HCT116 (cell line): ENCODE data around the gene IL32. TPM values are rescaled to one million over a fixed set of nuclear protein-coding genes. Genes with fewer than 3 reads are reported as not detected.
"Not testable (repeated sequence)": the region's sequence is repeated elsewhere in the genome, so short reads cannot be mapped to it uniquely, and the experiment has no call there.

Source experiments
- ATAC-seq: fragments of 200-7000 bp; cut with Tn5 transposase; 2 replicates; pipeline ENCODE4 v1.9.1; 2020; ENCODE audit warnings: mild to moderate bottlenecking, moderate library complexity
- BruUV-seq: library from RNA; stranded (reverse); fragments of 400-500 nt; replicated peaks from 2 replicates; lab custom pipeline; 2021; lab: Mats Ljungman, UMichigan
- CTCF ChIA-PET: fragments of 300-600 bp; sonication (Branson Sonifier 250); formaldehyde crosslinking; loops from one replicate; lab custom pipeline; 2021; ENCODE audit warnings: antibody characterized with exemption; lab: Charles Lee
- POLR2A ChIA-PET: fragments of 300-600, 350-600 bp; sonication (Branson Sonifier 250); formaldehyde crosslinking; loops from one replicate; lab custom pipeline; 2021; ENCODE audit warnings: antibody characterized with exemption; lab: Charles Lee
- RAD21 ChIA-PET, 2 experiments: fragments of 300-600 bp; sonication (Branson Sonifier 250); formaldehyde crosslinking; loops; one replicate each; lab custom pipeline; 2023; ENCODE audit warnings: low total read pairs in 2 of 2; ENCODE audit not compliant: uncharacterized antibody in 2 of 2, unreplicated experiment in 2 of 2, low non-redundant PET in 1 of 2; lab: Charles Lee
- DNase-seq: peaks from one replicate; pipeline ENCODE4 v3.0.0-alpha.2; 2010; ENCODE audit warnings: low read depth, low spot score
- H2AFZ ChIP-seq: fragments of 200-600 bp; shearing (Covaris generic), sonication (generic); 2 replicates; pipeline ENCODE4 v1.6.1; 2017; ENCODE audit warnings: low read depth, mixed run types, mixed read lengths, antibody characterized with exemption, low read length; ENCODE audit not compliant: poor library complexity, severe bottlenecking
- H3K27ac ChIP-seq: 2 replicates; pipeline ENCODE4 v1.5.1; 2012; ENCODE audit warnings: low read depth, low read length
- H3K27me3 ChIP-seq: fragments of 200-600 bp; sonication (generic); 2 replicates; pipeline ENCODE4 v1.6.1; 2016; ENCODE audit warnings: mixed run types, low read length, mixed read lengths; ENCODE audit not compliant: insufficient read depth
- H3K36me3 ChIP-seq, 2 experiments: fragments of 200-500 bp in 1 of 2; fragments of 200-600 bp in 1 of 2; sonication (Bioruptor generic) in 1 of 2; sonication (generic) in 1 of 2; 2 replicates each; pipeline versions ENCODE4 v1.5.1 to v1.6.1; 2014 to 2016; ENCODE audit warnings: low read length in 2 of 2, inconsistent platforms in 1 of 2, mixed read lengths in 1 of 2, mixed run types in 1 of 2; ENCODE audit not compliant: insufficient read depth in 2 of 2, control insufficient read depth in 1 of 2
- H3K4me1 ChIP-seq, 2 experiments: fragments of 200-600 bp in 1 of 2; sonication (generic) in 1 of 2; 2 replicates each; pipeline versions ENCODE4 v1.5.1 to v1.6.1; 2012 to 2017; ENCODE audit warnings: low read length in 2 of 2, inconsistent platforms in 1 of 2, mild to moderate bottlenecking in 1 of 2, mixed read lengths in 1 of 2, mixed run types in 1 of 2, moderate library complexity in 1 of 2; ENCODE audit not compliant: insufficient read depth in 2 of 2, control insufficient read depth in 1 of 2
- H3K4me2 ChIP-seq: fragments of 200-600 bp; sonication (generic); 2 replicates; pipeline ENCODE4 v1.6.1; 2017; ENCODE audit warnings: mixed run types, low read length, mixed read lengths
- H3K4me3 ChIP-seq, 2 experiments: fragments of 200-600 bp in 1 of 2; sonication (generic) in 1 of 2; replicated peaks in 1 of 2; 2 replicates each; pipeline ENCODE4 v1.5.1; 2011 to 2016; ENCODE audit warnings: low read length in 2 of 2, control low read depth in 1 of 2, low read depth in 1 of 2, mild to moderate bottlenecking in 1 of 2, mixed read lengths in 1 of 2, mixed run types in 1 of 2
- H3K79me2 ChIP-seq: fragments of 200-600 bp; sonication (generic); 2 replicates; pipeline ENCODE4 v1.6.1; 2017; ENCODE audit warnings: mild to moderate bottlenecking, mixed run types, low read length, moderate library complexity, mixed read lengths; ENCODE audit not compliant: insufficient read depth
- H3K9ac ChIP-seq: fragments of 200-600 bp; sonication (generic); 2 replicates; pipeline ENCODE4 v1.6.1; 2016; ENCODE audit warnings: low read length, mixed read lengths
- H3K9me2 ChIP-seq: fragments of 200-600 bp; sonication (generic), shearing (Covaris generic); 2 replicates; pipeline ENCODE4 v1.6.1; 2017; ENCODE audit warnings: mixed run types, mild to moderate bottlenecking, moderate library complexity; ENCODE audit not compliant: insufficient read depth
- H3K9me3 ChIP-seq, 2 experiments: fragments of 200-500 bp in 1 of 2; fragments of 200-600 bp in 1 of 2; sonication (Bioruptor generic) in 1 of 2; sonication (generic) in 1 of 2; 2 replicates each; pipeline ENCODE4 v1.6.1; 2014 to 2017; ENCODE audit warnings: low read length in 2 of 2, mixed read lengths in 2 of 2, inconsistent platforms in 1 of 2, low read depth in 1 of 2, mild to moderate bottlenecking in 1 of 2, mixed run types in 1 of 2, moderate library complexity in 1 of 2; ENCODE audit not compliant: control insufficient read depth in 1 of 2, insufficient read depth in 1 of 2
- H4K20me1 ChIP-seq: fragments of 200-600 bp; sonication (generic), shearing (Covaris generic); 2 replicates; pipeline ENCODE4 v1.6.1; 2017; ENCODE audit warnings: mixed run types, mild to moderate bottlenecking, moderate library complexity; ENCODE audit not compliant: insufficient read depth
- CBX3 ChIP-seq: IDR thresholded peaks from 2 replicates; pipeline ENCODE4 v1.6.1; 2012; ENCODE audit warnings: low read depth
- CTCF ChIP-seq, 3 experiments: fragments of 200-600 bp in 1 of 3; sonication (generic) in 1 of 3; IDR thresholded peaks in 2 of 3; conservative IDR thresholded peaks in 1 of 3; 2 replicates each; pipeline ENCODE4 v1.5.1; 2012 to 2017; ENCODE audit warnings: low read depth in 2 of 3, low read length in 2 of 3, antibody characterized with exemption in 1 of 3, borderline replicate concordance in 1 of 3, control low read depth in 1 of 3, mild to moderate bottlenecking in 1 of 3, mixed read lengths in 1 of 3, mixed run types in 1 of 3, moderate library complexity in 1 of 3; ENCODE audit not compliant: insufficient read depth in 1 of 3
- EGR1 ChIP-seq: IDR thresholded peaks from 2 replicates; pipeline ENCODE4 v1.6.1; 2012; ENCODE audit warnings: low read depth
- ELF1 ChIP-seq: IDR thresholded peaks from 2 replicates; pipeline ENCODE4 v1.6.1; 2012; ENCODE audit warnings: low read depth, borderline replicate concordance
- EZH2 ChIP-seq: fragments of 200-600 bp; sonication (generic); IDR thresholded peaks from 2 replicates; pipeline ENCODE4 v1.6.1; 2017; ENCODE audit warnings: antibody characterized with exemption, mixed run types
- FOSL1 ChIP-seq: IDR thresholded peaks from 2 replicates; pipeline ENCODE4 v1.6.1; 2012; ENCODE audit warnings: low read depth
- MAX ChIP-seq: IDR thresholded peaks from 2 replicates; pipeline ENCODE4 v1.6.1; 2012
- POLR2A ChIP-seq: IDR thresholded peaks from 2 replicates; pipeline ENCODE4 v1.7.0; 2011; ENCODE audit warnings: borderline replicate concordance; ENCODE audit not compliant: insufficient read depth, insufficient read length; ENCODE audit errors: extremely low read depth
- TCF7L2 ChIP-seq: IDR thresholded peaks from 2 replicates; pipeline ENCODE4 v1.7.0; 2011; ENCODE audit warnings: borderline replicate concordance, inconsistent platforms; ENCODE audit not compliant: insufficient read depth, insufficient read length; ENCODE audit errors: extremely low read depth
- YY1 ChIP-seq: IDR thresholded peaks from 2 replicates; pipeline ENCODE4 v1.6.1; 2011; ENCODE audit warnings: low read length, low read depth, moderate library complexity, mild to moderate bottlenecking; ENCODE audit not compliant: insufficient replicate concordance; ENCODE audit errors: extremely low read depth
- ZFX ChIP-seq: fragments of 450-650 bp; IDR thresholded peaks from 2 replicates; pipeline ENCODE4 v1.6.1; 2017
- intact Hi-C: fragments of 100-400 bp; cut with micrococcal nuclease; formaldehyde crosslinking; loops from 2 replicates; pipeline ENCODE4 v1.10.0; 2022
- total RNA-seq: library from RNA; stranded (reverse); gene quantifications from one replicate; pipeline ENCODE4 v1.2.1, GENCODE V29; 2021; ENCODE audit not compliant: unreplicated experiment
- TF ChIP-seq, protein P1 (sequence below): IDR thresholded peaks from 2 replicates; pipeline ENCODE4 v1.6.1; 2012

The IL32 gene
- total RNA-seq, 1 experiment from 2014 or later, result 13.7 TPM

GRCh38 chr16:3074860-3075522 lies 9.6 kb downstream of the IL32 start:
- H3K36me3 ChIP-seq, result no peaks in the 10 kb centered on the region
- no peaks in the 10 kb centered on the region for H3K9me2 ChIP-seq
- H2AFZ ChIP-seq, result no peak overlapping the region
- ChIA-PET POLR2A (no interaction called here), RAD21 (interaction anchor here in 1 of 2 experiments (0.6 kb wide), 1 partner anchor 31 kb away, joined by 7 read pairs; no protein-coding TSS in a partner anchor), CTCF (no interaction called here)
- no peaks in the 10 kb centered on the region for H3K4me1 ChIP-seq
- no peak overlapping the region for H3K4me3 ChIP-seq
- no peaks in the 10 kb centered on the region for H3K27me3 ChIP-seq
- BruUV-seq, result no TSS peak
- no peak overlapping the region for H3K4me2 ChIP-seq
- H3K9ac ChIP-seq, result no peak overlapping the region
- no peaks in the 10 kb centered on the region for H3K9me3 ChIP-seq
- TF ChIP-seq, protein P1, sequence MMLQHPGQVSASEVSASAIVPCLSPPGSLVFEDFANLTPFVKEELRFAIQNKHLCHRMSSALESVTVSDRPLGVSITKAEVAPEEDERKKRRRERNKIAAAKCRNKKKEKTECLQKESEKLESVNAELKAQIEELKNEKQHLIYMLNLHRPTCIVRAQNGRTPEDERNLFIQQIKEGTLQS, result no peak
- TF ChIP-seq EZH2 (no peak), POLR2A (no peak), YY1 (no peak), FOSL1 (no peak), ELF1 (no peak)
- H3K79me2 ChIP-seq, result no peaks in the 10 kb centered on the region
- no peaks in the 10 kb centered on the region for H4K20me1 ChIP-seq
- H3K27ac ChIP-seq, result no peak overlapping the region
- DNase-seq, result no peak
- intact Hi-C loops, result no loop called here
- ATAC-seq, result no peak

GRCh38 chr16:3075523-3075915 lies 10.1 kb downstream of the IL32 start:
- CTCF ChIA-PET, result no interaction called here
- H3K4me1 ChIP-seq, result no peaks in the 10 kb centered on the region
- no peak overlapping the region for H3K27ac ChIP-seq
- H4K20me1 ChIP-seq, result no peaks in the 10 kb centered on the region
- H3K27me3 ChIP-seq, result no peaks in the 10 kb centered on the region
- no peak overlapping the region for H3K4me3 ChIP-seq
- H3K4me2 ChIP-seq, result no peak overlapping the region
- no peak for DNase-seq
- no peak overlapping the region for H2AFZ ChIP-seq
- no peak overlapping the region for H3K9ac ChIP-seq
- H3K36me3 ChIP-seq, result no peaks in the 10 kb centered on the region
- no TSS peak for BruUV-seq
- RAD21 ChIA-PET, result no interaction called here
- TF ChIP-seq CBX3, result no peak
- no peak for TF ChIP-seq CTCF (IDR thresholded peaks at IDR 0.05 in 2 of 3, conservative IDR thresholded peaks at IDR 0.05 in 1 of 3; ENCODE audit: borderline replicate concordance in 1 of 3, insufficient read depth in 1 of 3, low read depth in 2 of 3, low read length in 2 of 3)
- TF ChIP-seq TCF7L2, result no peak
- no peak for TF ChIP-seq ZFX
- TF ChIP-seq MAX, result no peak
- TF ChIP-seq FOSL1, result no peak
- TF ChIP-seq EGR1, result no peak
- no peaks in the 10 kb centered on the region for H3K9me2 ChIP-seq
- intact Hi-C loops, result no loop called here
- POLR2A ChIA-PET, result no interaction called here
- no peaks in the 10 kb centered on the region for H3K9me3 ChIP-seq
- ATAC-seq, result no peak
- H3K79me2 ChIP-seq, result no peaks in the 10 kb centered on the region

- POLR2A ChIA-PET, RAD21 ChIA-PET, intact Hi-C loops: not testable (repeated sequence)
These were observed 10.5 kb downstream of the IL32 start for GRCh38 chr16:3075946-3076345.

More at GRCh38 chr16:3075946-3076345, 10.5 kb downstream of the IL32 start:
- DNase-seq, H3K4me3 ChIP-seq, CTCF ChIA-PET, H4K20me1 ChIP-seq, H3K4me1 ChIP-seq, H3K9me2 ChIP-seq, H2AFZ ChIP-seq, H3K4me2 ChIP-seq, H3K9me3 ChIP-seq, H3K36me3 ChIP-seq, H3K27ac ChIP-seq, H3K79me2 ChIP-seq, H3K9ac ChIP-seq, H3K27me3 ChIP-seq, ATAC-seq, BruUV-seq: not testable (repeated sequence)
